H1 (cell line): ENCODE measurements around the gene PPIF. TPM values are rescaled to one million over a fixed set of nuclear protein-coding genes. Genes with fewer than 3 reads are reported as not detected.

Experiments
- BACH1 ChIP-seq: IDR thresholded peaks from 2 replicates; pipeline ENCODE4 v1.6.1; 2012; ENCODE audit warnings: low read length, improper control_type of control experiment
- polyA plus RNA-seq, 7 experiments: library from polyadenylated mRNA; depleted of rRNA in 3 of 7; stranded (reverse) in 5 of 7; unstranded in 2 of 7; fragments of >200 nt in 5 of 7; fragments of 200-250 nt in 2 of 7; gene quantifications; 1 replicate in 5 of 7; 2 replicates in 1 of 7; 4 replicates in 1 of 7; pipeline versions ENCODE4 v1.2.1 to v1.2.3, GENCODE V29; 2011 to 2013; ENCODE audit warnings: missing spikeins in 2 of 7, mixed read lengths in 2 of 7
- total RNA-seq: library from RNA; stranded (reverse); fragmentation: NEBNext Ultra II Directional; extraction: Animal tissue kit (Norgen Biotek cat#: 25700); gene quantifications from 2 replicates; pipeline ENCODE4 v1.2.1, GENCODE V29; 2021
- TF ChIP-seq, protein P1 (sequence below), 3 experiments: IDR thresholded peaks; 1 replicate in 2 of 3; 2 replicates in 1 of 3; pipeline versions ENCODE4 v1.5.1 to v1.6.1; 2011; ENCODE audit warnings: low read length in 3 of 3, mild to moderate bottlenecking in 3 of 3, inconsistent platforms in 2 of 3, low read depth in 1 of 3, moderate library complexity in 1 of 3; ENCODE audit not compliant: insufficient read depth in 1 of 3; ENCODE audit errors: control extremely low read depth in 1 of 3

Gene PPIF
- total and polyA plus RNA-seq, 2 of the 8 experiments (the other 6 are each of a cell fraction or from before 2014, with no cell fraction given): 70.2 to 77.6 TPM

DNA sequence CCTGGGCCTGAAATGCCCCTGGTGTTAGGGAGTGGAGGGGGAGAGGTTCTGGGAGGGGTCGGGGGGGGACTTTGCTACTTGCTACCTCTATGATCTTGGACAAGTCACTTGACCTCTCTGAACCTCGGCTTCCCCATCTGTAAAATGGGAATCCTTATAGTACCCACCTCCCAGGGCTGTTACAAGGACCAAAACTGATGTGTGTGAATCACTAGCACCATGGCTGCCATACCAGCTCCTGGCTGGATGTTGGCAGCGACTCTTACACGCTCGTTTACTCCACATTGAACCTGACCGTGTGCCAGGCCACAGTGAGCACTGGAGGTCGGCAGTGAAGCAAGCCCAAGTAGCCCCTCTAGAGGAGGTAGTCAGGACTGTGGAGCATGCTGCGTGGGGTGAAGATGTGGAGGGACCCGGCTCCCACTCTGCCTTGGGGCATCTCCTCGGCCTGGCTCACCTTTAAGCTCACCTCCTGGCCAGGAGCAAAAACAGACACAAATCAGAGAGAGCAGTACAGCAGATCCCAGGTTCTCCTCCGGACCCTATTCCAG lies 28.9 kb downstream of the PPIF start (continued):
- TF ChIP-seq BACH1: no peak
- TF ChIP-seq, protein P1, sequence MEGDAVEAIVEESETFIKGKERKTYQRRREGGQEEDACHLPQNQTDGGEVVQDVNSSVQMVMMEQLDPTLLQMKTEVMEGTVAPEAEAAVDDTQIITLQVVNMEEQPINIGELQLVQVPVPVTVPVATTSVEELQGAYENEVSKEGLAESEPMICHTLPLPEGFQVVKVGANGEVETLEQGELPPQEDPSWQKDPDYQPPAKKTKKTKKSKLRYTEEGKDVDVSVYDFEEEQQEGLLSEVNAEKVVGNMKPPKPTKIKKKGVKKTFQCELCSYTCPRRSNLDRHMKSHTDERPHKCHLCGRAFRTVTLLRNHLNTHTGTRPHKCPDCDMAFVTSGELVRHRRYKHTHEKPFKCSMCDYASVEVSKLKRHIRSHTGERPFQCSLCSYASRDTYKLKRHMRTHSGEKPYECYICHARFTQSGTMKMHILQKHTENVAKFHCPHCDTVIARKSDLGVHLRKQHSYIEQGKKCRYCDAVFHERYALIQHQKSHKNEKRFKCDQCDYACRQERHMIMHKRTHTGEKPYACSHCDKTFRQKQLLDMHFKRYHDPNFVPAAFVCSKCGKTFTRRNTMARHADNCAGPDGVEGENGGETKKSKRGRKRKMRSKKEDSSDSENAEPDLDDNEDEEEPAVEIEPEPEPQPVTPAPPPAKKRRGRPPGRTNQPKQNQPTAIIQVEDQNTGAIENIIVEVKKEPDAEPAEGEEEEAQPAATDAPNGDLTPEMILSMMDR (IDR thresholded peaks at IDR 0.05; ENCODE audit: control extremely low read depth in 1 of 3, insufficient read depth in 1 of 3, low read depth in 1 of 3, low read length in 3 of 3): no peak
